ENCODE data around the gene ENTREP1. TPM values are rescaled to one million over a fixed set of nuclear protein-coding genes. Genes with fewer than 3 reads are reported as not detected.

ENTREP1 gene
- total and polyA plus RNA-seq, 10 donors: 0.61 to 2.6 (median 1.2) TPM

- peaks cover 0 to 4% (median 0%) of the 10 kb centered on the region in 7 donors for H3K27me3 ChIP-seq (replicated peaks in 1 of 7)
- DNase-seq: no peak
- WGBS, 5 donors: 68 to 84% (median 78%) methylated on average over 6 of the region's 6 CpGs
- TF ChIP-seq POLR2A (IDR thresholded peaks at IDR 0.05) (no peak), POLR2AphosphoS5 (IDR thresholded peaks at IDR 0.05) (no peak), CTCF (IDR thresholded peaks at IDR 0.05 in 8 of 11, conservative IDR thresholded peaks at IDR 0.05 in 3 of 11) (no peak)
- no peak overlapping the region for H3K4me3 ChIP-seq
- no peaks in the 10 kb centered on the region for H3K9me3 ChIP-seq
- intact Hi-C loops (cut with DNase I; ENCODE audit: low total_unique reads): no loop called here
- no peaks in the 10 kb centered on the region for H3K36me3 ChIP-seq
- no peak overlapping the region for H3K27ac ChIP-seq
- H3K4me1 ChIP-seq: no peaks in the 10 kb centered on the region
Measured at GRCh38 chr9:69380301-69380700, 55.3 kb downstream of the ENTREP1 start.

GRCh38 chr9:69380811-69381210 lies 55.8 kb downstream of the ENTREP1 start:
- H3K27me3 ChIP-seq (replicated peaks in 1 of 7): peaks cover 0 to 6% (median 0%) of the 10 kb centered on the region in 7 donors
- intact Hi-C loops (cut with DNase I; ENCODE audit: low total_unique reads): no loop called here
- H3K4me3 ChIP-seq: no peak overlapping the region
- H3K36me3 ChIP-seq: no peaks in the 10 kb centered on the region
- 85 to 96% (median 95%) methylated on average over 3 of the region's 3 CpGs for WGBS, 5 donors
- H3K9me3 ChIP-seq: no peaks in the 10 kb centered on the region
- no peak overlapping the region for H3K27ac ChIP-seq
- H3K4me1 ChIP-seq: no peaks in the 10 kb centered on the region
- no peak for DNase-seq
- TF ChIP-seq POLR2A (IDR thresholded peaks at IDR 0.05) (no peak), CTCF (IDR thresholded peaks at IDR 0.05 in 8 of 11, conservative IDR thresholded peaks at IDR 0.05 in 3 of 11) (no peak), POLR2AphosphoS5 (IDR thresholded peaks at IDR 0.05) (no peak)

GRCh38 chr9:69382135-69382534 lies 57.1 kb downstream of the ENTREP1 start:
- no peak overlapping the region for H3K27ac ChIP-seq
- H3K4me3 ChIP-seq: no peak overlapping the region
- no peaks in the 10 kb centered on the region for H3K9me3 ChIP-seq
- no peak for DNase-seq
- H3K36me3 ChIP-seq: no peaks in the 10 kb centered on the region
- WGBS, 5 donors: 61 to 82% (median 72%) methylated on average over 4 of the region's 4 CpGs
- no peak for TF ChIP-seq POLR2A (IDR thresholded peaks at IDR 0.05)
- TF ChIP-seq POLR2AphosphoS5 (IDR thresholded peaks at IDR 0.05): no peak
- TF ChIP-seq CTCF (IDR thresholded peaks at IDR 0.05 in 8 of 11, conservative IDR thresholded peaks at IDR 0.05 in 3 of 11): no peak
- H3K27me3 ChIP-seq (replicated peaks in 1 of 7): peaks cover 0 to 6% (median 0%) of the 10 kb centered on the region in 7 donors
- no peaks in the 10 kb centered on the region for H3K4me1 ChIP-seq
- intact Hi-C loops (cut with DNase I; ENCODE audit: low total_unique reads): no loop called here

GRCh38 chr9:69385581-69386033 lies 60.6 kb downstream of the ENTREP1 start:
- Histone ChIP-seq H3K27ac (no peak overlapping the region), H3K9me3 (no peaks in the 10 kb centered on the region), H3K36me3 (no peaks in the 10 kb centered on the region), H3K4me3 (no peak overlapping the region), H3K4me1 (no peaks in the 10 kb centered on the region), H3K27me3 (replicated peaks in 1 of 7) (peaks cover 0 to 6% (median 0%) of the 10 kb centered on the region in 7 donors)
- TF ChIP-seq POLR2AphosphoS5 (IDR thresholded peaks at IDR 0.05) (no peak), POLR2A (IDR thresholded peaks at IDR 0.05) (no peak), CTCF (IDR thresholded peaks at IDR 0.05 in 8 of 11, conservative IDR thresholded peaks at IDR 0.05 in 3 of 11) (no peak)
- DNase-seq: no peak
- intact Hi-C loops (cut with DNase I; ENCODE audit: low total_unique reads): no loop called here
- 61 to 69% (median 65%) methylated on average over 6 of the region's 6 CpGs for WGBS, 5 donors
